ENCODE data around the gene INSRR.

The INSRR gene

GRCh38 chr1:156874142-156874541, 15.2 kb upstream of the INSRR start:
- no peak overlapping the region for H3K27ac ChIP-seq (ENCODE audit: low read depth, low read length, severe bottlenecking)
- H3K36me3 ChIP-seq (ENCODE audit: control insufficient read depth, insufficient read depth, low read length): no peaks in the 10 kb centered on the region
- H3K4me3 ChIP-seq (ENCODE audit: extremely low read depth, insufficient read depth, low read length, poor library complexity, severe bottlenecking): no peak overlapping the region
- no peaks in the 10 kb centered on the region for H3K4me1 ChIP-seq (ENCODE audit: control insufficient read depth, insufficient read depth, low read length, poor library complexity, severe bottlenecking)
- WGBS, 2 experiments (ENCODE audit: insufficient coverage in 2 of 2): 85 to 93% methylated on average over 2 to 3 of the region's 5 CpGs
- H3K9me3 ChIP-seq (ENCODE audit: control insufficient read depth, low read length): no peaks in the 10 kb centered on the region

GRCh38 chr1:156873659-156874058, 14.7 kb upstream of the INSRR start:
- no peaks in the 10 kb centered on the region for H3K36me3 ChIP-seq (ENCODE audit: control insufficient read depth, insufficient read depth, low read length)
- H3K9me3 ChIP-seq (ENCODE audit: control insufficient read depth, low read length): no peaks in the 10 kb centered on the region
- WGBS, 2 experiments (ENCODE audit: insufficient coverage in 2 of 2): 97 to 98% methylated on average over 13 to 18 of the region's 18 CpGs
- H3K4me1 ChIP-seq (ENCODE audit: control insufficient read depth, insufficient read depth, low read length, poor library complexity, severe bottlenecking): no peaks in the 10 kb centered on the region
- no peak overlapping the region for H3K4me3 ChIP-seq (ENCODE audit: extremely low read depth, insufficient read depth, low read length, poor library complexity, severe bottlenecking)
- H3K27ac ChIP-seq (ENCODE audit: low read depth, low read length, severe bottlenecking): no peak overlapping the region

GRCh38 chr1:156869455-156869854, 10.5 kb upstream of the INSRR start:
- H3K36me3 ChIP-seq (ENCODE audit: control insufficient read depth, insufficient read depth, low read length): no peaks in the 10 kb centered on the region
- no peak overlapping the region for H3K4me3 ChIP-seq (ENCODE audit: extremely low read depth, insufficient read depth, low read length, poor library complexity, severe bottlenecking)
- H3K27ac ChIP-seq (ENCODE audit: low read depth, low read length, severe bottlenecking): no peak overlapping the region
- WGBS, 2 experiments (ENCODE audit: insufficient coverage in 2 of 2): 92 to 96% methylated on average over 8 to 9 of the region's 9 CpGs
- H3K9me3 ChIP-seq (ENCODE audit: control insufficient read depth, low read length): no peaks in the 10 kb centered on the region
- H3K4me1 ChIP-seq (ENCODE audit: control insufficient read depth, insufficient read depth, low read length, poor library complexity, severe bottlenecking): peaks cover 10% of the 10 kb centered on the region

GRCh38 chr1:156868341-156868740, 9.4 kb upstream of the INSRR start:
- WGBS, 2 experiments (ENCODE audit: insufficient coverage in 2 of 2): 78 to 84% methylated on average over 10 to 12 of the region's 13 CpGs
- Histone ChIP-seq H3K9me3 (ENCODE audit: control insufficient read depth, low read length) (no peaks in the 10 kb centered on the region), H3K27ac (ENCODE audit: low read depth, low read length, severe bottlenecking) (no peak overlapping the region), H3K4me1 (ENCODE audit: control insufficient read depth, insufficient read depth, low read length, poor library complexity, severe bottlenecking) (peaks cover 14% of the 10 kb centered on the region), H3K4me3 (ENCODE audit: extremely low read depth, insufficient read depth, low read length, poor library complexity, severe bottlenecking) (no peak overlapping the region), H3K36me3 (ENCODE audit: control insufficient read depth, insufficient read depth, low read length) (no peaks in the 10 kb centered on the region)

- Histone ChIP-seq H3K4me3 (ENCODE audit: extremely low read depth, insufficient read depth, low read length, poor library complexity, severe bottlenecking) (no peak overlapping the region), H3K4me1 (ENCODE audit: control insufficient read depth, insufficient read depth, low read length, poor library complexity, severe bottlenecking) (peaks cover 27% of the 10 kb centered on the region), H3K36me3 (ENCODE audit: control insufficient read depth, insufficient read depth, low read length) (no peaks in the 10 kb centered on the region), H3K9me3 (ENCODE audit: control insufficient read depth, low read length) (no peaks in the 10 kb centered on the region), H3K27ac (ENCODE audit: low read depth, low read length, severe bottlenecking) (no peak overlapping the region)
- WGBS, 2 experiments (ENCODE audit: insufficient coverage in 2 of 2): 47 to 52% methylated on average over 5 of the region's 12 CpGs
These were observed 7.5 kb upstream of the INSRR start for GRCh38 chr1:156866249-156866909.

GRCh38 chr1:156865865-156866248, 6.9 kb upstream of the INSRR start:
- H3K4me1 ChIP-seq (ENCODE audit: control insufficient read depth, insufficient read depth, low read length, poor library complexity, severe bottlenecking): peaks cover 27% of the 10 kb centered on the region
- H3K27ac ChIP-seq (ENCODE audit: low read depth, low read length, severe bottlenecking): no peak overlapping the region
- no peaks in the 10 kb centered on the region for H3K36me3 ChIP-seq (ENCODE audit: control insufficient read depth, insufficient read depth, low read length)
- H3K4me3 ChIP-seq (ENCODE audit: extremely low read depth, insufficient read depth, low read length, poor library complexity, severe bottlenecking): no peak overlapping the region
- H3K9me3 ChIP-seq (ENCODE audit: control insufficient read depth, low read length): no peaks in the 10 kb centered on the region
- 85 to 92% methylated on average over 4 of the region's 4 CpGs for WGBS, 2 experiments (ENCODE audit: insufficient coverage in 2 of 2)

GRCh38 chr1:156865258-156865657, 6.3 kb upstream of the INSRR start:
- Histone ChIP-seq H3K9me3 (ENCODE audit: control insufficient read depth, low read length) (no peaks in the 10 kb centered on the region), H3K4me3 (ENCODE audit: extremely low read depth, insufficient read depth, low read length, poor library complexity, severe bottlenecking) (no peak overlapping the region), H3K27ac (ENCODE audit: low read depth, low read length, severe bottlenecking) (no peak overlapping the region), H3K36me3 (ENCODE audit: control insufficient read depth, insufficient read depth, low read length) (no peaks in the 10 kb centered on the region), H3K4me1 (ENCODE audit: control insufficient read depth, insufficient read depth, low read length, poor library complexity, severe bottlenecking) (peaks cover 30% of the 10 kb centered on the region)
- WGBS, 2 experiments (ENCODE audit: insufficient coverage in 2 of 2): 69 to 84% methylated on average over 9 of the region's 9 CpGs

- H3K27ac ChIP-seq (ENCODE audit: low read depth, low read length, severe bottlenecking): no peak overlapping the region
- H3K4me3 ChIP-seq (ENCODE audit: extremely low read depth, insufficient read depth, low read length, poor library complexity, severe bottlenecking): no peak overlapping the region
- peaks cover 31% of the 10 kb centered on the region for H3K4me1 ChIP-seq (ENCODE audit: control insufficient read depth, insufficient read depth, low read length, poor library complexity, severe bottlenecking)
- WGBS, 2 experiments (ENCODE audit: insufficient coverage in 2 of 2): 73 to 89% methylated on average over 3 to 4 of the region's 4 CpGs
- H3K36me3 ChIP-seq (ENCODE audit: control insufficient read depth, insufficient read depth, low read length): no peaks in the 10 kb centered on the region
- H3K9me3 ChIP-seq (ENCODE audit: control insufficient read depth, low read length): no peaks in the 10 kb centered on the region
These were observed 5.9 kb upstream of the INSRR start for GRCh38 chr1:156864796-156865195.

- no peak overlapping the region for H3K4me3 ChIP-seq (ENCODE audit: extremely low read depth, insufficient read depth, low read length, poor library complexity, severe bottlenecking)
- H3K4me1 ChIP-seq (ENCODE audit: control insufficient read depth, insufficient read depth, low read length, poor library complexity, severe bottlenecking): peaks cover 31% of the 10 kb centered on the region
- no peaks in the 10 kb centered on the region for H3K36me3 ChIP-seq (ENCODE audit: control insufficient read depth, insufficient read depth, low read length)
- H3K9me3 ChIP-seq (ENCODE audit: control insufficient read depth, low read length): no peaks in the 10 kb centered on the region
- H3K27ac ChIP-seq (ENCODE audit: low read depth, low read length, severe bottlenecking): peak overlapping the region; percentile 69
- 73 to 84% methylated on average over 6 to 7 of the region's 7 CpGs for WGBS, 2 experiments (ENCODE audit: insufficient coverage in 2 of 2)
These were observed 4.7 kb upstream of the INSRR start for GRCh38 chr1:156863631-156864030.

GRCh38 chr1:156862997-156863599, 4.2 kb upstream of the INSRR start:
- Histone ChIP-seq H3K27ac (ENCODE audit: low read depth, low read length, severe bottlenecking) (peak overlapping the region; percentile 69), H3K9me3 (ENCODE audit: control insufficient read depth, low read length) (no peaks in the 10 kb centered on the region), H3K4me1 (ENCODE audit: control insufficient read depth, insufficient read depth, low read length, poor library complexity, severe bottlenecking) (peaks cover 31% of the 10 kb centered on the region), H3K36me3 (ENCODE audit: control insufficient read depth, insufficient read depth, low read length) (no peaks in the 10 kb centered on the region), H3K4me3 (ENCODE audit: extremely low read depth, insufficient read depth, low read length, poor library complexity, severe bottlenecking) (no peak overlapping the region)
- WGBS, 2 experiments (ENCODE audit: insufficient coverage in 2 of 2): 24 to 30% methylated on average over 8 to 10 of the region's 10 CpGs

- Histone ChIP-seq H3K9me3 (ENCODE audit: control insufficient read depth, low read length) (no peaks in the 10 kb centered on the region), H3K4me1 (ENCODE audit: control insufficient read depth, insufficient read depth, low read length, poor library complexity, severe bottlenecking) (peaks cover 31% of the 10 kb centered on the region), H3K36me3 (ENCODE audit: control insufficient read depth, insufficient read depth, low read length) (no peaks in the 10 kb centered on the region), H3K4me3 (ENCODE audit: extremely low read depth, insufficient read depth, low read length, poor library complexity, severe bottlenecking) (no peak overlapping the region), H3K27ac (ENCODE audit: low read depth, low read length, severe bottlenecking) (peak overlapping the region; percentile 69)
- WGBS, 2 experiments (ENCODE audit: insufficient coverage in 2 of 2): 71% methylated on average over 4 of the region's 6 CpGs; no CpG with 5 or more reads in 1 of the 2 experiments
These were observed 3.7 kb upstream of the INSRR start for GRCh38 chr1:156862584-156862983.
